ENCODE results near the gene ZNF845.
A peak's percentile ranks its signal among the peaks of the same experiment; 100 is the strongest.
"Not testable (repeated sequence)": the region's sequence is repeated elsewhere in the genome, so short reads cannot be mapped to it uniquely, and the experiment has no call there.

ZNF845 gene

GRCh38 chr19:53332484-53332883 is 1.1 kb upstream of the ZNF845 start:
- Histone ChIP-seq H3K9me3 (ENCODE audit: control insufficient read depth in 2 of 2, low read length in 2 of 2) (no peaks in the 10 kb centered on the region), H3K4me3 (ENCODE audit: low read length in 2 of 2) (peak overlapping the region; percentile 88 to 95), H3K36me3 (ENCODE audit: control insufficient read depth in 2 of 2, insufficient read depth in 2 of 2, low read length in 2 of 2) (peaks cover 0 to 2% of the 10 kb centered on the region in 2 donors), H3K27me3 (ENCODE audit: control insufficient read depth in 2 of 2, insufficient read depth in 2 of 2, low read length in 2 of 2) (no peaks in the 10 kb centered on the region), H3K27ac (ENCODE audit: low read depth in 2 of 2, low read length in 2 of 2) (no peak overlapping the region), H3K4me1 (ENCODE audit: control insufficient read depth in 2 of 2, insufficient read depth in 2 of 2, low read length in 2 of 2) (peaks cover 2 to 4% of the 10 kb centered on the region in 2 donors), H3K9ac (ENCODE audit: low read depth in 1 of 2, low read length in 2 of 2) (no peak overlapping the region)

GRCh38 chr19:53333066-53333462 is 485 bp upstream of the ZNF845 start:
- Histone ChIP-seq H3K9me3 (ENCODE audit: control insufficient read depth in 2 of 2, low read length in 2 of 2) (no peaks in the 10 kb centered on the region), H3K36me3 (ENCODE audit: control insufficient read depth in 2 of 2, insufficient read depth in 2 of 2, low read length in 2 of 2) (peaks cover under 1 to 2% of the 10 kb centered on the region in 2 donors), H3K4me1 (ENCODE audit: control insufficient read depth in 2 of 2, insufficient read depth in 2 of 2, low read length in 2 of 2) (peaks cover 2 to 4% of the 10 kb centered on the region in 2 donors), H3K27ac (ENCODE audit: low read depth in 2 of 2, low read length in 2 of 2) (peak overlapping the region; percentile 61 to 64), H3K4me3 (ENCODE audit: low read length in 2 of 2) (peak overlapping the region; percentile 88 to 95), H3K27me3 (ENCODE audit: control insufficient read depth in 2 of 2, insufficient read depth in 2 of 2, low read length in 2 of 2) (no peaks in the 10 kb centered on the region), H3K9ac (ENCODE audit: low read depth in 1 of 2, low read length in 2 of 2) (peak overlapping the region; percentile 53 to 64)

- peaks cover 58 to 85% of the 10 kb centered on the region in 2 donors for H3K36me3 ChIP-seq (ENCODE audit: control insufficient read depth in 2 of 2, insufficient read depth in 2 of 2, low read length in 2 of 2)
- not testable (repeated sequence) for H3K9ac ChIP-seq (ENCODE audit: low read depth in 1 of 2, low read length in 2 of 2); H3K4me3 ChIP-seq (ENCODE audit: low read length in 2 of 2); H3K27ac ChIP-seq (ENCODE audit: low read depth in 2 of 2, low read length in 2 of 2); H3K4me1 ChIP-seq (ENCODE audit: control insufficient read depth in 2 of 2, insufficient read depth in 2 of 2, low read length in 2 of 2); H3K27me3 ChIP-seq (ENCODE audit: control insufficient read depth in 2 of 2, insufficient read depth in 2 of 2, low read length in 2 of 2)
- peaks cover 33 to 38% of the 10 kb centered on the region in 2 donors for H3K9me3 ChIP-seq (ENCODE audit: control insufficient read depth in 2 of 2, low read length in 2 of 2)
Observed at GRCh38 chr19:53344403-53344802, 10.9 kb downstream of the ZNF845 start.

- Histone ChIP-seq H3K9ac (ENCODE audit: low read depth in 1 of 2, low read length in 2 of 2) (no peak overlapping the region), H3K4me3 (ENCODE audit: low read length in 2 of 2) (no peak overlapping the region), H3K27ac (ENCODE audit: low read depth in 2 of 2, low read length in 2 of 2) (no peak overlapping the region), H3K36me3 (ENCODE audit: control insufficient read depth in 2 of 2, insufficient read depth in 2 of 2, low read length in 2 of 2) (peaks cover 11 to 16% of the 10 kb centered on the region in 2 donors), H3K4me1 (ENCODE audit: control insufficient read depth in 2 of 2, insufficient read depth in 2 of 2, low read length in 2 of 2) (no peaks in the 10 kb centered on the region), H3K9me3 (ENCODE audit: control insufficient read depth in 2 of 2, low read length in 2 of 2) (peaks cover 45 to 51% of the 10 kb centered on the region in 2 donors), H3K27me3 (ENCODE audit: control insufficient read depth in 2 of 2, insufficient read depth in 2 of 2, low read length in 2 of 2) (no peaks in the 10 kb centered on the region)
Observed at GRCh38 chr19:53355739-53356138, 22.2 kb downstream of the ZNF845 start.

- Histone ChIP-seq H3K27me3 (ENCODE audit: control insufficient read depth in 2 of 2, insufficient read depth in 2 of 2, low read length in 2 of 2) (no peaks in the 10 kb centered on the region), H3K9ac (ENCODE audit: low read depth in 1 of 2, low read length in 2 of 2) (no peak overlapping the region), H3K36me3 (ENCODE audit: control insufficient read depth in 2 of 2, insufficient read depth in 2 of 2, low read length in 2 of 2) (no peaks in the 10 kb centered on the region), H3K27ac (ENCODE audit: low read depth in 2 of 2, low read length in 2 of 2) (no peak overlapping the region), H3K9me3 (ENCODE audit: control insufficient read depth in 2 of 2, low read length in 2 of 2) (peaks cover 25 to 29% of the 10 kb centered on the region in 2 donors), H3K4me1 (ENCODE audit: control insufficient read depth in 2 of 2, insufficient read depth in 2 of 2, low read length in 2 of 2) (no peaks in the 10 kb centered on the region), H3K4me3 (ENCODE audit: low read length in 2 of 2) (no peak overlapping the region)
Observed at GRCh38 chr19:53357821-53358581, 24.5 kb downstream of the ZNF845 start.

- H3K27me3 ChIP-seq (ENCODE audit: control insufficient read depth in 2 of 2, insufficient read depth in 2 of 2, low read length in 2 of 2); H3K27ac ChIP-seq (ENCODE audit: low read depth in 2 of 2, low read length in 2 of 2); H3K36me3 ChIP-seq (ENCODE audit: control insufficient read depth in 2 of 2, insufficient read depth in 2 of 2, low read length in 2 of 2); H3K4me3 ChIP-seq (ENCODE audit: low read length in 2 of 2); H3K9ac ChIP-seq (ENCODE audit: low read depth in 1 of 2, low read length in 2 of 2); H3K4me1 ChIP-seq (ENCODE audit: control insufficient read depth in 2 of 2, insufficient read depth in 2 of 2, low read length in 2 of 2): not testable (repeated sequence)
- peaks cover 10 to 14% of the 10 kb centered on the region in 2 donors for H3K9me3 ChIP-seq (ENCODE audit: control insufficient read depth in 2 of 2, low read length in 2 of 2)
Observed at GRCh38 chr19:53360056-53360455, 26.5 kb downstream of the ZNF845 start.

- Histone ChIP-seq H3K27ac (ENCODE audit: low read depth in 2 of 2, low read length in 2 of 2) (peak within 1 kb of the TSS; percentile 75 to 82), H3K4me1 (ENCODE audit: control insufficient read depth in 2 of 2, insufficient read depth in 2 of 2, low read length in 2 of 2) (peaks cover 0 to 6% of the 10 kb centered on the region in 2 donors), H3K9ac (ENCODE audit: low read depth in 1 of 2, low read length in 2 of 2) (peak within 1 kb of the TSS; percentile 77 to 85), H3K36me3 (ENCODE audit: control insufficient read depth in 2 of 2, insufficient read depth in 2 of 2, low read length in 2 of 2) (no peaks in the 10 kb centered on the region), H3K9me3 (ENCODE audit: control insufficient read depth in 2 of 2, low read length in 2 of 2) (no peaks in the 10 kb centered on the region), H3K4me3 (ENCODE audit: low read length in 2 of 2) (peak within 1 kb of the TSS; percentile 89 to 91), H3K27me3 (ENCODE audit: control insufficient read depth in 2 of 2, insufficient read depth in 2 of 2, low read length in 2 of 2) (no peaks in the 10 kb centered on the region)
Observed at GRCh38 chr19:53365134-53365898, 31.8 kb downstream of the ZNF845 start, which contains the start of gene ZNF525. ZNF525 (plus strand) TSS chr19:53365705; CDS start chr19:53372282, 6,577 bp downstream.

GRCh38 chr19:53365899-53366493 is 32.4 kb downstream of the ZNF845 start:
- Histone ChIP-seq H3K4me1 (ENCODE audit: control insufficient read depth in 2 of 2, insufficient read depth in 2 of 2, low read length in 2 of 2) (peaks cover 0 to 6% of the 10 kb centered on the region in 2 donors), H3K27me3 (ENCODE audit: control insufficient read depth in 2 of 2, insufficient read depth in 2 of 2, low read length in 2 of 2) (no peaks in the 10 kb centered on the region), H3K27ac (ENCODE audit: low read depth in 2 of 2, low read length in 2 of 2) (peak overlapping the region; percentile 75 to 82), H3K9ac (ENCODE audit: low read depth in 1 of 2, low read length in 2 of 2) (peak overlapping the region; percentile 77 to 85), H3K36me3 (ENCODE audit: control insufficient read depth in 2 of 2, insufficient read depth in 2 of 2, low read length in 2 of 2) (no peaks in the 10 kb centered on the region), H3K4me3 (ENCODE audit: low read length in 2 of 2) (peak overlapping the region; percentile 89 to 91), H3K9me3 (ENCODE audit: control insufficient read depth in 2 of 2, low read length in 2 of 2) (no peaks in the 10 kb centered on the region)

- Histone ChIP-seq H3K36me3 (ENCODE audit: control insufficient read depth in 2 of 2, insufficient read depth in 2 of 2, low read length in 2 of 2) (peaks cover 19 to 32% of the 10 kb centered on the region in 2 donors), H3K4me3 (ENCODE audit: low read length in 2 of 2) (no peak overlapping the region), H3K9me3 (ENCODE audit: control insufficient read depth in 2 of 2, low read length in 2 of 2) (peaks cover 0 to 2% of the 10 kb centered on the region in 2 donors), H3K4me1 (ENCODE audit: control insufficient read depth in 2 of 2, insufficient read depth in 2 of 2, low read length in 2 of 2) (no peaks in the 10 kb centered on the region), H3K27ac (ENCODE audit: low read depth in 2 of 2, low read length in 2 of 2) (no peak overlapping the region), H3K27me3 (ENCODE audit: control insufficient read depth in 2 of 2, insufficient read depth in 2 of 2, low read length in 2 of 2) (no peaks in the 10 kb centered on the region), H3K9ac (ENCODE audit: low read depth in 1 of 2, low read length in 2 of 2) (no peak overlapping the region)
Observed at GRCh38 chr19:53372196-53372595, 38.6 kb downstream of the ZNF845 start.

GRCh38 chr19:53374288-53374687 is 40.7 kb downstream of the ZNF845 start:
- Histone ChIP-seq H3K4me1 (ENCODE audit: control insufficient read depth in 2 of 2, insufficient read depth in 2 of 2, low read length in 2 of 2) (no peaks in the 10 kb centered on the region), H3K36me3 (ENCODE audit: control insufficient read depth in 2 of 2, insufficient read depth in 2 of 2, low read length in 2 of 2) (peaks cover 21 to 44% of the 10 kb centered on the region in 2 donors), H3K27me3 (ENCODE audit: control insufficient read depth in 2 of 2, insufficient read depth in 2 of 2, low read length in 2 of 2) (no peaks in the 10 kb centered on the region), H3K9me3 (ENCODE audit: control insufficient read depth in 2 of 2, low read length in 2 of 2) (peaks cover 0 to 2% of the 10 kb centered on the region in 2 donors), H3K9ac (ENCODE audit: low read depth in 1 of 2, low read length in 2 of 2) (no peak overlapping the region), H3K27ac (ENCODE audit: low read depth in 2 of 2, low read length in 2 of 2) (no peak overlapping the region), H3K4me3 (ENCODE audit: low read length in 2 of 2) (no peak overlapping the region)
